Activated T-cell treated with anti-CD3 and anti-CD28 coated beads for 24 hours (primary cell): ENCODE data around the gene CENPA.
"Not testable (repeated sequence)": the region's sequence is repeated elsewhere in the genome, so short reads cannot be mapped to it uniquely, and the experiment has no call there.

Experiments
- DNase-seq: peaks from one replicate; pipeline ENCODE4 v3.0.0-alpha.2; 2020; ENCODE audit warnings: low read depth

Gene CENPA

DNA sequence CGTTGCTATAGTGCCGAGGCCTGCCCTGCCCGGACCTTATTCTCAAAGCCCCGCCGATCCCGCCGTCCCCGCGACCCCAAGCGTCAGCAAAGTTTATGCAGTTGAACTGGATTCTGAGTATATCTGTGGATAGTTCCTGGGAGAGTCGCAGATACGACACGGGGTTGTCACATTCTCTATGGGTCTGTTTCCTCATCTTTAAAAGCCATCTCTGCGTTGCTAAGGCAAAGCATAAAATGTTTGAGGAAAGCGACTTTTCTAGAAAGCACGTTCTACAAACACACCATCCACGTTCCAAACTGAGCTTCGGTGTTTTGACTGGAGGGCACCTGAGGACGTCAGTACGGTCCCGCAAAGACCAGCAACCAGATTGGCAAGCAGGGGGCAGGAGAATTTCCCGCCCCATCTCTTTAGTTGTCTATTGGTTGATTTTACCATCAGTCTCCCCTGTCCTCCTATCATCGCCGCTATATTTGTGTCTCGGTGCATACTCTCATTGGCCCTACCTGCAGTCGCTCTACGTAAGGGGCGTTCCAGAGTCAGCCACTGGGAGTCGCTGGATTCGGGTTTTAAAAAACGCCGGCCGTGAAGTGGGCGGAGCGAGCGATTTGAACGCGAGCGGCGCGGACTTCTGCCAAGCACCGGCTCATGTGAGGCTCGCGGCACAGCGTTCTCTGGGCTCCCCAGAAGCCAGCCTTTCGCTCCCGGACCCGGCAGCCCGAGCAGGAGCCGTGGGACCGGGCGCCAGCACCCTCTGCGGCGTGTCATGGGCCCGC, at the start of gene CENPA:
Gene CENPA, plus strand, starts transcription at position 626 of the 776 bp plus-strand sequence. Its CDS starts 141 bp downstream, at position 767.
- peak; percentile 95 for DNase-seq

DNA sequence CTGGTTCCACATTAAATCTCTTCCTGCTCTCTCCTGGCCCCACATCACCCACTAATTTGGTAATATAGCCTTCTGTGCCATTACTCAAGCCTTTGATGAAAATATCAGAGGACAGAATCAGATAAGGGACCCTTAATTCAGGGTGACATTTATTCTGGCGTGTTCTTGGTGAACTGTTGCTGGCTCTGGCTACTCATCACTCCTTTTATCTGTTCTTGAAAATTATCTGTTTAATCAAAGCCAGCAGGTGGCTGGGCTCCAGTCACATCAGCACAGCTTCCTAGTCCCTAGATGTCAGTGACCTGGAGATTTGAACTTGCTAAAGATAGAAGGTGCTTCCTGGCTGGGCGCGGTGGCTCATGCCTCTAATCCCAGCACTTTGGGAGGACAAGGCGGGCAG, 48.6 kb upstream of the CENPA start:
- DNase-seq, result no peak

DNA sequence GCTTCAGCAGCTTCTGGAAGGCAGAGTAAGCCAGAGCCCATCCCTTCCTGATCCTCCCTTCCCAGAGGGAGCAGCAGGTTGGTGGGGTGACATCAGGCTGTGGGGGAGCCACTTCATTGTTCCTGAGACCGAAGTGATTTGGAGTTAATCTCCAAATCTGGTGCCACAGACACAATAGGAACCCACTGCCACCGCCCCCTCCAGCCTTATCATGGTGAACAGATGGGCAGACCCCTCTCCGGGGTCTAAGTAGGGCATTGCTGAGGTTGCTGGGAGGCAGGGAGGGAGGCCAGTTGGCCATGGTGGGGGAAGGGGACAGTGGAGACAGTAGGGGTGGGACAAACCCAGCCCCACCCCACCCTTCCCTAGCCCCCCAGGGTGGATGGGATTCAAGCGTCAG, 47.4 kb upstream of the CENPA start:
- DNase-seq, result no peak

DNA sequence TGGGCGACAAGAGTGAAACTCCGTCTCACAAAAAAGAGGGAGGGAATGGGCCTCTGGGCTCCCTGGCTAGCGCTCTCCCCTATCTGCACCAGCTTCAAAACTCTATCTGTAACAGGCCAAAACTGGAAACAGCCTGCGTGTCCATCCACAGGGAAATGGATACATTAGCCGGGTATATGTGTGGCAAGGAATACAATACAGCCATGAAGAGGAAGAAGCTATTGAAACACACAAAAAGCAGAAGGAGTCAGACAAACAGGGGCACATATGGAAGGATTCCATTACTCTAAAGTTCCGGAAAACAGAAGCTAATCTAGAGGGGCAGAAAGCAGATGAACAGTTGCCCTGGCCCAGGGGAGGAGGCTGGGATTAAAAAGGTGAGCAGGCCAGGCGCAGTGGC, 46.3 kb upstream of the CENPA start:
- DNase-seq, result no peak

DNA sequence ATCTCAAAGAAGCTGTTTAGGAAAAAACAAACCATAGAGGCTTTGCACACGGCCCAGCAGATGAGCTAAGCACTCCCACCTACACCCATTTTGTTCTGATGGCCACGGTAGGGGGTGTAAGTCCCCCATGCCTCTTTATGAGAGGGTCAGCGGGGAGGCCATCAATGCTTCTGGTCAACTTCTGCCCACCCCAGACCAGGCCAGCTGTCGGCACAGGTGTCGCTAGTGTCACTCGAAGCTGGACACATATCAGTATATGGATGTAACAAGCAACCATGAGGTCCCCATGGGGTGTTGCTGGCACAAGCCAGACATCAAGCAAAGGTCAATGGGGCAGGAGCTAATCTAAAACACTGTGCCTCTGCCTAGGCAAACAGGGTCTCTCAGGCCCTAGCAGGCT, 45.5 kb upstream of the CENPA start:
- DNase-seq, result no peak

DNA sequence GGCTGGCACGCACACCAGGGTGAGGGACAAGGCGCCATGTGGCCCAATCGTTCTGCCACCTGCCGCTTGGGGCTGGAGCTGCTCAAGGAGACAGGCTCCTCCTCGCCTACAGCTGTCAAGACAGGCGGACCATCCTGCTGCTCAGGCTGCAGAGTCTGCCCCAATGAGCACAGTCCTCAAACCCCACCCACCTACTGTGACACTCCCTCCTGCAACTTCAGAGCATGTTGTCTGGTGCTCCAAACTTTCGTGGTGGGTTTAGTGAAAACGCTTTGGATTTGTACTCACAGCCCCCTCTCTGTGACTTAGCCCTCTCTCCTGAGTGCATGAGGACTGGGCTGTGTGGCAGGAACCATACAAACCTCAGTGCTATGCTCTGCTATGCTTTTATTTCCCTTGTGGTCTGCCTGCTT, 45.0 kb upstream of the CENPA start:
- peak; percentile 11 for DNase-seq

DNA sequence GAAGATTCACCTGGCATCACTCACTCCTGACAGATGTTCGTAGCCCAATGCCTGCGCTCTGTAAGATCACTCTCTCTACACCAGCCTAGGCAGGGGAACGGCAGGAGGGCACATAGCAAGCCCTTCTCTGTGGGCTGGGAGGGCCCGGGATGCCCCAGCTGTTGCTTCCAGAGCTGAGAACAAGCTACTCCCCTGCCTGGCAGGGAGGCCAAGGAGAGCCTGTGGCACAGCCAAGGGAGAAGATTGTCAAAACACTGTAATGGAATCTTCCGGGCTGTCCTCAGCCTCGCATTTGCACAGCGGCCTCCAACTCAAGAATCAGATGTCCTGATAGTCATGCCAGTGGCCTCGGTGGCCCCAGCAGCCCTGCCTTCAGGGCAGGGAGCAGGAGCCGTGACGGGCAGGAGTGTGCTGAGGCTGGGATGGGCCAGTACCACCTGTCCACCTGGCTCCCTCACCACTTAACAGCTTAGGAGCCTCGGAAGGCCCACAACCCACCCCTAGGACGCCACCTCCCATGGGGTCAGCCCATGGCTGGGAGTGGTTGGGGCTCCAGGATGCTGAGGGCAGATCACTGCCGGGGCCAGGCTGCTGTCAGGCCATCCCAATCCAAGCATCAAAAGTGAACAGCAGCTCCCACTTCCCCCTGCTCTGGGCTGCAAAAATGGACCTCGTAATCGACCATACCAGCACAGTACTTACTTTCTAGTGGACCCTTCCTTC, 43.6 kb upstream of the CENPA start:
- no peak for DNase-seq

DNA sequence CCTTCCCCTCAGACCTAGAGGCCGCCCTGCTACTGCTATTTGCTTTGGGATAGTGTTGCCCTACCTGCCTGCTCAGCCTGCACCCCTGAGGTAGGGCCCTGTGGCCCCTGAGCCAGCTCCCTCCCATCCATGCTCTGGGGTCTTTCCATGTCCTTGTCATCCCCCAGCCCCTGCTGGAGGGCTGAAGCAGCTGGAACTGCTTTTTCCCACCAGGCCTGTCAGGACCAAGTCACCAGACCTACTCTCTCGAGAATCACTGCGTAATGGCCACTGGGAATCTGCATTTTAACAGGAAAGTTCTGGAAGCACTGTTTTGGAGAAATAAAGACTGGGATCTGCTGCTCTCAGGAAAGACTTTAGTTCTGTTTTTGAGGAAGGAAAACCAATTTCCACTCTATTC, 42.0 kb upstream of the CENPA start:
- no peak for DNase-seq

DNA sequence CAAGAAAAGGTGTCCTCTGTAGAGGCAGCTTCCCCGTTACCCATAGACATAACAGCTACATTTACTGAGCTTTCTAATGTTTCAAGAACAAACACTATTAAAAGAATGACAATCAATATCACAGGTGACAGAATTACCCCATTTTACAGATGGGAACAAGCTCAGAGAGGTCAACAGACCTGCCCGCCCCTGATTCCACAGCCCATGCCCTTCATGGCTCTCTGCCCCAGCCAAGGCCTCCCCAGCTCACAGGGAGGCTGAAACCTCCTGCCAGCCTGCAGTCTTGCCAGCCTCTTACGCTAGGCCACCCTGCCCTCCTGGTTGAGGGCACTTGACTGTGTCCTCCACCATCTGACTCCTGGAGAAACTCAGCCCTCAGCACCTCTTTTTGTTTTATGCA, 40.9 kb upstream of the CENPA start:
- DNase-seq, result no peak

DNA sequence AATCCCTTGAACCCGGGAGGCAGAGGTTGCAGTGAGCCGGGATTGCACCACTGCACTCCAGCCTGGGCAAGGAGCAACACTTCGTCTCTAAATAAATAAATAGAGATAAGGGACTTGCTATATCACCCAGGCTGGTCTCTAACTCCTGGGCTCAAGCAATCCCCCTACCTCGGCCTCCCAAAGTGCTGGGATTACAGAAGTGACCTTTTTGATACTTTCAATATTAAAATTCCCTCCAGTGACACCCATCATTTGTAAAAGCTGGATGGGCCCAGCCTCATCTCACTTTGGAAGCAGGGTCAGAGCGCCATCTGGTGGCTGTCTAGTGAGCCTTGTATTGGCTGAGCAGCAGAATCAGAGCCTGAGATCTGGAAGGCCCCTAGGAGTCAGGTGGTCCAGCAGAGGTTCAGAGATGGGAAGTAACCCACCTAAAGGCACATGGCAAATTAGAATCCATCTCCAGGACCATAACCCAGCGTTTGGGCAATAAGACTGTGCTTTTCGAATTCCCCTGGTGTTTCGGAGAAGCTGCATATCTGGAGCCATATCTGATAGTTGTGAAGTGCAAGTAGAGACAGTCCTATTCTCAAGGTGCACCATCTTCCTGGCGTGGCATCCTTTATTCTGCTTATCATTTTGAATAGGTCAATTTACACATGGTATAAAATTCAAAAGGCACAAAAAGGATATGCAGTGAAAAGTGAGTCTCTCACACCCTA, 40.1 kb upstream of the CENPA start:
- DNase-seq, result peak; percentile 71

DNA sequence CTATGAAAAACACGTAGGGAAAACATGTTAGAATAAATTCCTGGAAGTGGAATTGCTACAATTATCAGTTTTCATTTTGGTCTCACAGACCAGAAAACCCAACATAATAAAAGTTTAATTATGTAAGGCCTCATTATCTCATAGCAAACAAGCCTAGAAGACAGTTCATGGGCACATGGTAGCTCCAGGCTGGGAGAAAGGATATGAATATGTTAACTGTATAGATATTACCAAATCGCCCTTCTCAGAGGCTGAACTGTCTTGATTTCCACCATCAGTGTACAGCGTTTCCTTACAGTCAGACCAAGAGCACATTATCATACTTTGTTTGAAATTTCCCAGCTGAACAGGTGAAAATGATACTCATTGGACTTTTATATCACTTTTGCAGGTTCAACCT, 38.9 kb upstream of the CENPA start:
- DNase-seq, result no peak

DNA sequence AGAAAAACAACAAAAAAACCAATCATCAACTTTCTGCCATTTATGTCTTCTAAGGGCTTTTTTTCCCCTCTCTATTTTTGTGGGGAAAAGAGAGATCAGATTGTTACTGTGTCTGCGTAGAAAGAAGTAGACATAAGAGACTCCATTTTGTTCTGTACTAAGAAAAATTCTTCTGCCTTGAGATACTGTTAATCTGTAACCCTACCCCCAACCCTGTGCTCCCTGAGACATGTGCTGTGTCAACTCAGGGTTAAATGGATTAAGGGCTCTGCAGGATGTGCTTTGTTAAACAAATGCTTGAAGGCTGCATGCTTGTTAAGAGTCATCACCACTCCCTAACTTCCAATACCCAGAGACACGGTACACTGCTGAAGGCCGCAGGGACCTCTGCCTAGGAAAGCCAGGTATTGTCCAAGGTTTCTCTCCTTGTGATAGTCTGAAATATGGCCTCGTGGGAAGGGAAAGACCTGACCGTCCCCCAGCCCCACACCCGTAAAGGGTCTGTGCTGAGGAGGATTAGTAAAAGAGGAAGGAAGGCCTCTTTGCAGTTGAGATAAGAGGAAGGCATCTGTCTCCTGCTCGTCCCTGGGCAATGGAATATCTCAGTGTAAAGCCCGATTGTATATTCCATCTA, 36.0 kb upstream of the CENPA start:
- not testable (repeated sequence) for DNase-seq

DNA sequence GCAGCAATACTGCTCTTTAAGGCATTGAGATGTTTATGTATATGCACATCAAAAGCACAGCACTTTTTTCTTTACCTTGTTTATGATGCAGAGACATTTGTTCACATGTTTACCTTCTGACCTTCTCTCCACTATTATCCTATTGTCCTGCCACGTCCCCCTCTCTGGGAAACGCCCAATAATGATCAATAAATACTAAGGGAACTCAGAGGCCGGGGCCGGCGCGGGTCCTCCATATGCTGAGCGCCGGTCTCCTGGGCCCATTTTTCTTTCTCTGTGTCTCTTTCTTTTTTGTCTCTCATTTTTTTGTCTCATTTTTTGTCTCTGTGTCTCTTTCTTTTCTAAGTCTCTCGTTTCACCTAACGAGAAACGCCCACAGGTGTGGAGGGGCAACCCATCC, 35.4 kb upstream of the CENPA start:
- DNase-seq, result not testable (repeated sequence)

DNA sequence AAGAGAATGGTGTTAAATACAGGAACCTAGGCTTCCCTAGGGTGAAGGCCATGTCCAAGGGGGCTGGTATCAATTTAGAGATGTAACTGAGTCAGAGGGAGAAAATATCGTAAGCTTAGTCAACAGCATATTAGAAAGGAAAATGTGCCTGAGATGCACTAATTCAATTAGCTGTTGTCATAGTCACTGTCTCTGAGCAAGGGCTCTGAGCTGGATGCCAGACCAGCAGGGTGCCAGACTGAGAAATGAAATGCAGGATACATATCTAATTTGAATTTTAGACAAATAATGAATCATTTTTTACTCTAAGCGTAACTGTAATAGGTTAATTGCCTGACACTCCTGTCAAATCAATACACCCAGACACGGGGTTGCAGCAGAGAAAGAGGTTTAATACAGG, 33.2 kb upstream of the CENPA start:
- no peak for DNase-seq

DNA sequence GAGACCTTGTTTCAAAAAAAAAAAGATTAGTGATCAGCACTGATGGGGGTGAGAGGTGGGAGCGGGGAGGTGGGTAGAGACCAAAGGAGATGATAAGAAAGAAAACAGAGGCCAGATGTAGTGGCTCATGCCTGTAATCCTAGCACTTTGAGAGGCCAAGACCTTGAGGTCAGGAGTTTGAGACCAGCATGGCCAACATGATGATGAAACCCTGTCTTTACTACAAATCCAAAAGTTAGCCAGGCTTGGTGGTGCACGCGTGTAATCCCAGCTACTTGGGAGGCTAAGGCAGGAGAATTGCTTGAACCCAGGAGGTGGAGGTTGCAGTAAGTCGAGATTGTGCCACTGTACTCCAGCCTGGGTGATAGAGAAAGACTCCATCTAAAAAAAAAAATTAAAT, 31.3 kb upstream of the CENPA start:
- DNase-seq, result no peak

DNA sequence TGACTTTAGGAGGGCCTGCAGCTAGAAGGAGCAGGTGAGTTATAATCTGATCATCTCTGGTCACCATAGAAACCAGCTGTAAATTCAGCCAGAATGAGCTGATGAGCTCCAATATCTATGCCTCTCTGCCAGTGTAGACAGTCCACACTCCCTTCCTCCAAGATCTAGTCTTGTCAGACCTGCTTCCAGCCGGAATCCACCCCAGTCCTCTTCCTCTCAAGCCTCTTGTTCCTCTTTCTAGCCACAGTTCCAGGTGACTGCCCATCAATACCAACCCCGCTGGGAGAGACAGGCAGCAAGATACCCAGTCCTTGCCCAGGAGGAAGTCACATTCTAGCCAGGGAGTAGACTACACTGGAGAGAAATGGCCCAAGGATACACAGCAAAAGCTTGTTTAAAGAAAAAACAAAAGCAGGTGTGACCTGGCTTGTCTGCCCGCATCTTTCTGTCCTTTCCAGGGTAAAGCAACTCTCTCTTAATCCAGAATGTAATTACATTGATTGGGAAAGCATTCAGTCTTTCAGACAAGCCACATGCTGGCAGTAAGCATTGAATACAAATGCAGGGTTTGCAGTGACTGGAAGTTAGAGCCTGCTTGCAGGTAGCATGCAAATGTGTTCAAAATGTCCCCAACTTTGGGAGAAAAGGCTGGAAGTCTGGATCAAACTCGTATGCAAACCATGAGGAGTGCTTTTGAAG, 30.7 kb upstream of the CENPA start:
- DNase-seq, result no peak

DNA sequence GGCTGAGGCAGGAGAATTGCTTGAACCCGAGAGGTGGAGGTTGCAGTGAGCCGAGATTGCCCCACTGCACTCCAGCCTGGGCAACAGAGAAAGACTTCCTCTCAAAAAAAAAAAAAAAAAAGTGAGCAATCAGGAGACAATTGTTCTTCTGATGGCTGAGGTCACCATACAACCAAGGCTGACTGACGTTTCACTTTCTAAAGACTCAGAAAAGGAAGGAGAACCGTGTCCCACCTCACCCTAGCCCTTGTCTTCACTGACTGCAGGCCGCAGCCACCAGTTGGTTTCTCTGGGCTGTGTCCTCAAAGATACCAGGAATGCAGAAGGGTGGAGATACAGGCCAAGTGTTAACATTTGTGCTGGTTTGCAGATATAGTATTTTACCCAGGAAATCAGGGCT, 29.5 kb upstream of the CENPA start:
- no peak for DNase-seq

DNA sequence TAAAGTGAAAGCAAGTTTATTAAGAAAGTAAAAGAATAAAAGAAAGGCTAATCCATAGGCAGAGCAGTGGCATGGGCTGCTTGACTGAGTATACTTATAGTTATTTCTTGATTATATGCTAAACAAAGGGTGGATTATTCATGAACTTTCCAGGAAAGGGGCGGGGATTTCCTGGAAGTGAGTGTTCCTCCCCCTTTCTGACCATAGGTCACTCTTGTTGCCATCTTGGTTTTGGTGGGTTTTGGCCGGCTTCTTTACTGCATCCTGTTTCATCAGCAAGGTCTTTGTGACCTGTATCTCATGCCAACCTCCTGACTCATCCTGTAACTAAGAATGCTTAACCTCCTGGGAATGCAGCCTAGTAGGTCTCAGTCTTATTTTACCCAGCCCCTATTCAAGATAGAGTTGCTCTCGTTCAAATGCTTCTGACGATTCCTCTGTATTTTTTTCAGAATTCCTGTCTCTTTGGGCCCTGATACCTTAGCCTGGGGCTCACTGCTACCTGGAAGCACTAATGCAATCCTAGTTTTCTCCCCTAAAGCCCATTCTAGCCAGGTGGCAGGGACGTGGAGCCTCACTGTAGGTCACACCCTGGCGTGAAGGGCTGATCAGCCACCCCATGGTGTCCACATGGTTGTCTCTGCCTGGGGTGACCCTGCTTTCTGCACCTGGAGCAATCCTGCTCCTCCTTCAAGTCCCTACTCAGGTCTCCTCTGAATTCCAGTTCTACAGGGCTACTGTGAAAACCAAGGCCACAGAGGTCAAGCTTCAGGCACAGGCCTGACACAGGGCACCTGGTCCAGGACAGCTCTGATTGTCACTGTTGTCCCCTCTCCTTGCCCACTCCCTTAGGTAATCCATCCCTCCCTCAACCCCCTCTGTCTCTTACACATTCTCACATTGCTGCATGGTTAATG, 27.7 kb upstream of the CENPA start:
- no peak for DNase-seq

DNA sequence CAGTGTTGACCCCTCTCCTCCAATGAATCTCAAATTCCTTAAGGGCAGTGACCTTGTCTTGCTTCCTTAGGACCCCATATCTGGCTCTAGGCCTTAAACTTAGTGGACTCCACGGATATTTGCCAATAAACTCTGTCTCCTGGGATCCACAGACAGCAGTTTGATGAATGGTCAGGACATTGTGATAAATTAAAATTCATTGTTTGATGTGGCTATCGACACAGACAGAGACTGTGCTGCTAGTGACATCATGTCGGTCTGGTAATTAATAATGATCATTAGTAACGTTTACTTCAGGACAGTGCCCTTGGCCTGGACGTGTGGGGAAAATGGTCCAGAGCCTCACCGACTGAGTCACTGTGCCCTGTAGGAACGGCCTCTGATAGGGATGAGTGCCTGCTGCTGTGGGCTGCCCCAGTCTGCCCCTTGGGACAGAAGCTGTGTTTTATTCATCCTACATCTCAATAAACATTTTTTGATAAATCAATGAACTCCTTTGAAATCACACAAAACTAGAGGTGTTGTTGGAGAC, 27.0 kb upstream of the CENPA start:
- no peak for DNase-seq

DNA sequence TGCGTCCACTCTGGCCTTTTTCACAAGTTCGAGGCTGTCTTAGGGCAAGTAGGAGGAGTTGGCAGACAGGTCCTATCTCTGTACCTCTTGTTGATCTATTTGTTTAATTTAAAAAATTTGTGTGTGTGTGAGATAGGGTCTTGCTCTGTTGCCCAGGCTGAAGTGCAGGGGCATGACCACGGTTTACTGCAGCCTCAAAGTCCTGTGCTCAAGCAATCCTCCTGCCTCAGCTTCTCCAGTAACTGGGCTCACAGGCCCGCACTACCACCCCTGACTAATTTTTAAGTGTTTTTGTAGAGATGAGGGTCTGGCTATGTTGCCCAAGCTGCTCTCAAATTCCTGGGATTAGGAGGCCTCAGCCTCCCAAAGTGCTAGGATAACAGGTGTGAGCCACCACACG, 26.0 kb upstream of the CENPA start:
- DNase-seq, result no peak

DNA sequence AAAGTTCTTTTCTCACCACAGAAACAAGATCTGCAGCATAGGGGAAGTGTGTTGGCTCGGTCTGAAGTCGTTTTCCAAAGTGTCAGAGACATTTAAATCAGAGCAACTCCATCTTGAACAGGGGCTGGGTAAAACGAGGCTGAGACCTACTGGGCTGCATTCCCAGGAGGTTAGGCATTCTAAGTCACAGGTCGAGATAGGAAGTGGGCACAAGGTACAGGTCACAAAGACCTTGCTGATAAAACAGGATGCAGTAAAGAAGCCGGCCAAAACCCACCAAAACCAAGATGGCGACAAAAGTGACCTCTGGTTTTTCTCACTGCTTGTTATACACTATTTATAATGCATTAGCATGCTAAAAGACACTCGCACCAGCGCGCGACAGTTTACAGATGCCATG, 24.9 kb upstream of the CENPA start:
- DNase-seq, result not testable (repeated sequence)
